Stomach (tissue), 9 donors: ENCODE results near the gene CALY. TPM values are rescaled to one million over a fixed set of nuclear protein-coding genes. Genes with fewer than 3 reads are reported as not detected.
A peak's percentile ranks its signal among the peaks of the same experiment; 100 is the strongest.

ENCODE experiments used
- DNase-seq, 2 donors: peaks; one replicate each; pipeline versions ENCODE4 v3.0.0 to v3.0.0-alpha.2; 2013 to 2019
- H3K27ac ChIP-seq, 5 donors: fragments of 200-600 bp in 4 of 5; sonication (generic) in 4 of 5; one replicate each; pipeline ENCODE4 v1.5.1; 2013 to 2019; ENCODE audit warnings: mild to moderate bottlenecking in 1 of 5, moderate library complexity in 1 of 5
- H3K27me3 ChIP-seq, 3 donors: fragments of 200-600 bp; sonication (generic); one replicate each; pipeline ENCODE4 v1.5.1; 2017 to 2019; ENCODE audit warnings: mixed run types in 1 of 3
- H3K36me3 ChIP-seq, 4 donors: fragments of 200-600 bp; sonication (generic); 1 replicate in 3 of 4; 2 replicates in 1 of 4; pipeline ENCODE4 v1.5.1; 2016 to 2019
- H3K4me1 ChIP-seq, 4 donors: fragments of 200-600 bp; sonication (generic); one replicate each; pipeline ENCODE4 v1.5.1; 2016 to 2019
- H3K4me3 ChIP-seq, 4 donors: fragments of 200-600 bp; sonication (generic) in 3 of 4; one replicate each; pipeline ENCODE4 v1.5.1; 2016 to 2019; ENCODE audit warnings: mild to moderate bottlenecking in 1 of 4
- H3K9me3 ChIP-seq, 4 donors: fragments of 200-600 bp; sonication (generic); one replicate each; pipeline ENCODE4 v1.5.1; 2016 to 2019
- CTCF ChIP-seq, 7 experiments: fragments of 450-650 bp in 4 of 7; fragments of 200-600 bp in 3 of 7; sonication (generic) in 3 of 7; IDR thresholded peaks; one replicate each; pipeline ENCODE4 v1.5.1; 2016 to 2019; ENCODE audit warnings: antibody characterized with exemption in 7 of 7, control low read depth in 2 of 7, mild to moderate bottlenecking in 1 of 7
- EP300 ChIP-seq: sonication (generic); formaldehyde crosslinking; IDR thresholded peaks from one replicate; pipeline ENCODE4 v1.6.1; 2017; ENCODE audit warnings: antibody characterized with exemption
- POLR2A ChIP-seq, 4 donors: fragments of 450-650 bp; IDR thresholded peaks; one replicate each; pipeline ENCODE4 v1.6.1; 2016; ENCODE audit warnings: antibody characterized with exemption in 4 of 4, control low read depth in 2 of 4, mild to moderate bottlenecking in 1 of 4, moderate library complexity in 1 of 4
- POLR2AphosphoS5 ChIP-seq, 3 donors: sonication (generic); formaldehyde crosslinking; IDR thresholded peaks; one replicate each; pipeline ENCODE4 v1.6.1; 2016; ENCODE audit warnings: antibody characterized with exemption in 3 of 3
- WGBS, 5 donors: extraction: QIAGEN DNeasy Blood & Tissue Kit in 3 of 5; methylation state at CpG; one replicate each; pipeline versions ENCODE4 v1.1.5 to v1.1.7; 2013 to 2018; 5-methylcytosine and 5-hydroxymethylcytosine counted together
- intact Hi-C: fragments of 100-400 bp; cut with DNase I; formaldehyde crosslinking; loops from one replicate; pipeline ENCODE4 v1.15.1; 2023; ENCODE audit warnings: low total_unique reads
- polyA plus RNA-seq, 3 donors: library from polyadenylated mRNA; stranded (reverse); fragments of 200-250 nt; gene quantifications; one replicate each; pipeline ENCODE4 v1.2.3, GENCODE V29; 2013
- total RNA-seq, 5 donors: library from RNA; depleted of rRNA; stranded (reverse); fragments of >200 nt; gene quantifications; one replicate each; pipeline versions ENCODE4 v1.1.0 to v1.2.3, GENCODE V29; 2014 to 2016
- donor health status: healthy with polysubstance abuse.
- donor health status: Bipolar disorder and iron deficiency.
- donor health status: healthy.

Gene CALY
- total and polyA plus RNA-seq, 8 donors, result 0.44 to 2.6 (median 1.4) TPM; not detected in 4

GRCh38 chr10:133375357-133376115 lies 38.8 kb upstream of the CALY start:
- TF ChIP-seq EP300 (no peak), CTCF (IDR thresholded peaks at IDR 0.05) (no peak), POLR2AphosphoS5 (IDR thresholded peaks at IDR 0.05) (no peak), POLR2A (IDR thresholded peaks at IDR 0.05) (no peak)
- Histone ChIP-seq H3K4me3 (no peak overlapping the region), H3K9me3 (no peaks in the 10 kb centered on the region), H3K27me3 (no peaks in the 10 kb centered on the region), H3K36me3 (peaks cover 3 to 13% (median 9%) of the 10 kb centered on the region in 4 donors), H3K27ac (no peak overlapping the region), H3K4me1 (peaks cover 31 to 54% (median 49%) of the 10 kb centered on the region in 4 donors)
- no peak for DNase-seq
- 81 to 90% (median 86%) methylated on average over 12 of the region's 12 CpGs for WGBS, 5 donors
- intact Hi-C loops, result no loop called here

- intact Hi-C loops, result no loop called here
- 0 to 1% (median 1%) methylated on average over 39 to 88 of the region's 89 CpGs for WGBS, 5 donors
- Histone ChIP-seq H3K9me3 (no peaks in the 10 kb centered on the region), H3K27me3 (no peaks in the 10 kb centered on the region), H3K27ac (peak within 1 kb of the TSS; percentile 74 to 96 (median 94)), H3K4me1 (peaks cover 24 to 43% (median 35%) of the 10 kb centered on the region in 4 donors), H3K36me3 (peaks cover 23 to 34% (median 30%) of the 10 kb centered on the region in 4 donors), H3K4me3 (peak within 1 kb of the TSS; percentile 78 to 97 (median 86))
- no peak for TF ChIP-seq CTCF (IDR thresholded peaks at IDR 0.05)
- TF ChIP-seq POLR2AphosphoS5 (IDR thresholded peaks at IDR 0.05), result peak in 2 of 3 donors; percentile 67 to 72
- DNase-seq, result peak; percentile 97 to 99
Measured at GRCh38 chr10:133373174-133374090, 36.7 kb upstream of the CALY start, which contains the start of gene ECHS1. Gene ECHS1, minus strand, starts transcription at chr10:133373354. Its CDS starts 21 bp downstream, at chr10:133373333.

DNA sequence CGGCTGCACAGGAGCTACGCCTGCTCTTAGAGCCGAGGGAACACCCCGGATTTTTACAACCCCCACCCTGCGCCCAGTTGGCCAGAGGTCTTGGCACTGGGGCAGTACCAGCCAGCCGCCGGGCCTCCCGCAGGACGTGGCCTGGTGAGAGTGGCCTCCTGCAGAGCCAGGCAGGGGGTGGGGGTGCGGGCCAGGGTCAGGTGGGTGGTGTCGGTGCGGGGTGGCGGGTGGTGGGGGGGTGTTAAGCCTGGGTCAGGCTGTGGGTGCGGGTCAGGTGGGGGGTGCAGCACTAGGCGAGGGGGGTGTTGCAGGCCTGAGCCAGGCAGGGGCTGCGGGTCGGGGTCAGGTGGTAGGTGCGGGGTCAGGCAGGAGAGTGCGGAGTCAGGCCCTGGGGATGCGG lies 35.8 kb upstream of the CALY start:
- Histone ChIP-seq H3K4me3 (peak overlapping the region; percentile 78 to 97 (median 86)), H3K4me1 (peaks cover 19 to 35% (median 26%) of the 10 kb centered on the region in 4 donors), H3K36me3 (peaks cover 28 to 43% (median 39%) of the 10 kb centered on the region in 4 donors), H3K27me3 (no peaks in the 10 kb centered on the region), H3K27ac (peak overlapping the region in 3 of 5 donors; percentile 5 to 96 (median 94)), H3K9me3 (no peaks in the 10 kb centered on the region)
- 18 to 48% (median 39%) methylated on average over 9 to 20 of the region's 20 CpGs for WGBS, 5 donors
- intact Hi-C loops, result no loop called here
- peak in 1 of 2 donors; percentile 34 for DNase-seq
- TF ChIP-seq POLR2AphosphoS5 (IDR thresholded peaks at IDR 0.05) (no peak), POLR2A (IDR thresholded peaks at IDR 0.05) (no peak)

GRCh38 chr10:133370030-133370786 lies 33.5 kb upstream of the CALY start:
- DNase-seq, result no peak
- Histone ChIP-seq H3K27me3 (no peaks in the 10 kb centered on the region), H3K4me3 (no peak overlapping the region), H3K27ac (no peak overlapping the region), H3K9me3 (no peaks in the 10 kb centered on the region), H3K4me1 (peaks cover 17 to 35% (median 27%) of the 10 kb centered on the region in 4 donors), H3K36me3 (peaks cover 42 to 66% (median 58%) of the 10 kb centered on the region in 4 donors)
- TF ChIP-seq POLR2AphosphoS5 (IDR thresholded peaks at IDR 0.05), result no peak
- TF ChIP-seq POLR2A (IDR thresholded peaks at IDR 0.05), result no peak
- TF ChIP-seq EP300, result no peak
- no peak for TF ChIP-seq CTCF (IDR thresholded peaks at IDR 0.05)
- intact Hi-C loops, result no loop called here
- WGBS, 5 donors, result 90 to 93% (median 91%) methylated on average over 24 of the region's 24 CpGs
